AG09319 (cell line): ENCODE results near the gene ZNF319.

Experiments
- DNase-seq: peaks from one replicate; pipeline ENCODE4 v3.0.0-alpha.2; 2010; ENCODE audit warnings: low read depth; ENCODE audit errors: extremely low read depth
- CTCF ChIP-seq: IDR thresholded peaks from 2 replicates; pipeline ENCODE4 v1.5.1; 2011; ENCODE audit warnings: low read depth, mild to moderate bottlenecking, inconsistent platforms, low read length, moderate library complexity

ZNF319 gene

GRCh38 chr16:58025351-58026138 is 25.1 kb upstream of the ZNF319 start, which contains the start of gene MMP15:
MMP15 (plus strand) TSS chr16:58025754; CDS start chr16:58026351, 597 bp downstream.
- DNase-seq, result no peak
- no peak for TF ChIP-seq CTCF

GRCh38 chr16:58024486-58025350 is 24.2 kb upstream of the ZNF319 start:
- no peak for DNase-seq
- no peak for TF ChIP-seq CTCF

- no peak for DNase-seq
- TF ChIP-seq CTCF, result no peak
These were observed 22.3 kb upstream of the ZNF319 start for GRCh38 chr16:58022601-58023371.

GRCh38 chr16:58021661-58022551 is 21.4 kb upstream of the ZNF319 start:
- DNase-seq, result no peak
- no peak for TF ChIP-seq CTCF

- TF ChIP-seq CTCF, result peak; percentile 81
- DNase-seq, result no peak
These were observed 20.4 kb upstream of the ZNF319 start for GRCh38 chr16:58020628-58021521.
